Stimulated activated CD4-positive, alpha-beta T cell treated with anti-CD3 and anti-CD28 coated beads, Interleukin-4, amount 100 ng/mL, for 48 hours (primary cell): ENCODE data around the gene ARL14.

Experiments used
- DNase-seq, 2 donors: peaks; one replicate each; pipeline ENCODE4 v3.0.0-alpha.2; 2020; ENCODE audit warnings: low read depth in 2 of 2

ARL14 gene

DNA sequence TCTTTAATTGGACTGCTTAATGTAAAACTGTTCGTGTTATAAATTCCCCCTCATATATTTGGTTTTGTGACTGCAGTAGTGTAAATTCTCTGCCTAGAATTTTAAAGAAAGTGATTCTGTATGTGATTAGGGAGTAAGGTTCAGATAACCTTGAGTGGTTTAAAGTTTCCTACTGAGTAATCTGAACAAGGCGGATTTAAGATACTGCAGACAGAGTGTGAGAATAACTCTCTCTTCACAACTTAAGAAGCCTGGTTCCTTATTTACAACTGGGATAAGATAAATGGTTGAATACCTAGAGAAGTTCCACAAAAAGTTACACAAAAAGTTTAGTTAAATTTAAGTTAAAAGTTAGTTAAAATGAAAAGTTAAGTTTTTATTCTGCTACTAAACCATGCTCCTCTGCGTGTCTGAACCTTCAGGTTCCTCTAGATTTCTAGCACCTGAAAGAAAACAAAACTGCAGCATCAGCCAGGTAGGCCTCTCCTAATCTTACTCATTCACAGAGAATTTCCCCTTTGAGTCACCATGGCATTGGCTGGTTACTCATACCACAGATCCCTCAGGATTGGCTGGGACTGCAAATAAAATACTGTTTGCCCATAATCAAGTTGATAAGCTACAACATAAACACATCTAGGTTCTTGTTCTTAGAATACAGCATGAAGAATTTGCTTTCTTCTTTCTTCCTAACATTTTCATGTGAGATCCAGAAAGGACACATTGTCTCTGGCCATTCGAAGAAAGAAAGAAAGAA lies at the start of gene ARL14:
ARL14 (plus strand) TSS at position 614 of the 757 bp plus-strand sequence. CDS start 187 bp downstream, outside the sequence.
- DNase-seq, result no peak

DNA sequence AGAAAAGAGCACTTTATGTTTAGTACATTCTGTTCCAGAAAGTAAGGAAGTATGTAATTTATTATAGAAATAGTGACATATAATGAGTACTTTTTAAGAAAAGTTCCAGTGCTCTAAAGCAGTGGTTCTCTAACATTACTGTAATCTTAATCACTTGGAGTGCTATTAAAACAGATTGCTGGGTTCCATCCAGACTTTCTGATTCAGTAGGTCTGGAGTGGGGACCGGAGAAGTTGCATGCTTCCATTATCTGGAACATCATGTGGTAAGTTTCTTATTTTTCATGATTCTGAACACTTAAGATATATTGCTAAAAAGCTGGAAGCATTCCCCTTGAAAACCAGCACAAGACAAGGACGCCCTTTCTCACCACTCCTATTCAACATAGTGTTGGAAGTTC lies 47.5 kb upstream of the ARL14 start:
- DNase-seq, result no peak

DNA sequence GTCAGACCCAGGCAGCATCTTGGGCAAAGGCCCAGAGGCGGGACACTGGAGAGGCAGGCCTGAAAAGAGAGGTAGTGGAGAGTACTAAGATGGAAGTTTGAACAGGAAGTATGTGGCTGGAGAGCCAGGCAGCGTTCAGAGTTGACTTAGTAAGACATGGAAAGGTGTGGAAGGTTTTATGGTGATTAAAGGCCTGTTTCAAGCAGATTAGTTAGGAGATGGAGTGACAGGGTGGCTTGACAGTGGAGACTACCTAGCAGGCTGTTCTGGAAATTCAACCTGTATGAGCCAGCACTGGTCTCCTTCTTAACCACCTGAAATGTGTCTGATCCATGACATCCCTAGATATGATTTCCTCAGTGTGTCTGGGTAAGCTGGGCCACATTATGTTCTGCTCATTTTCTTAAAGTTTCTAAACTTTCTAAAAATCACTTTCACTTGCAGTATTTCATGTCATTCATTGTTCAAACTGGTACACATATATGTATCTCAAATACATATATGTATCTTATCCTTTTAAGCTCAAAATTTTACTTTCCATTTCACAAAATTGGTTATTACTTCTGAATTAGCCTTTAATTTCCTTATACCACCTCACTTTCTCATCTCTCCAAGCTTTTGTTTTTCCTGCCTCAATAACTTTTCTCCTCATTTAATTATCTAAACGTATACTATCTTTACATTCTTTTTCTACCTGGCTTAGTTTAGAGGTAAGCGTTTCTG lies 43.4 kb upstream of the ARL14 start:
- DNase-seq, result no peak

DNA sequence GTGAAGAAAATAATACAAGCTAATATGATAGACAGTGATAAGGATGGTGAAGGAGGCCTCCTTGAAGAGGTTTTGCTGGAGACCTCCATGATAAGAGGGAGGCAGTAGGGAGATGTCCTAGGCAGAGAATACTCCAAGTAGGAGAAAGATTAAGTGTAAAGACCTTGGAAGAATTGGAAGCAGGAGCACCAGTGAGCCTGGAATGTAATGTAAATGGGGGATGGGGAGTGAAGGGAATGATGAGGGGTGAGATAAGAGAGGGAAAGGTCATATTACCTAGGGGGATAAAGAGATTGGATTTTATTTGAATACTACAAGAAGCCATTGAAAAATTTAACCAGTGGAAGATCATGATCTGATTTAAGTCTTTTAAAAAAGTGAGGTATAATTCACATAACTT lies 41.7 kb upstream of the ARL14 start:
- DNase-seq, result no peak

DNA sequence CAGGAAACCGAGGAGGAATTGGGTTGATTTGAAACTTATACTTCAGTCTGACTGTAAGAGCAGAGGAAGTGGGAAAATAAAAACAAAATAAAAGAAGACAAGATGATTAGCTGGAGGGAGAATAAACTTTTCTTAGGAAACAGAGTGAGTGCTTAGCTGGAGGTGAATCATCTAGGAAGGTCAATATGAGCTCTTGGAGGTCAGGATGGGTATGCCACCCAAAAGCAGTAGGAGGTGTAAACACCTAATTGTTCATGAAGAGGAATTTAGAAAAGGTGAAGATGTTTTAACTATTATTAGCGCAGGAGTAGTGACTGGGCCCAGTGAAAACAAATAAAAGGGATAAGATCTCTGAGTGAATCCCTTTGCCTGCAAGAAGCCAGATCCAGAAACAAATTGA lies 39.9 kb upstream of the ARL14 start:
- DNase-seq, result no peak

DNA sequence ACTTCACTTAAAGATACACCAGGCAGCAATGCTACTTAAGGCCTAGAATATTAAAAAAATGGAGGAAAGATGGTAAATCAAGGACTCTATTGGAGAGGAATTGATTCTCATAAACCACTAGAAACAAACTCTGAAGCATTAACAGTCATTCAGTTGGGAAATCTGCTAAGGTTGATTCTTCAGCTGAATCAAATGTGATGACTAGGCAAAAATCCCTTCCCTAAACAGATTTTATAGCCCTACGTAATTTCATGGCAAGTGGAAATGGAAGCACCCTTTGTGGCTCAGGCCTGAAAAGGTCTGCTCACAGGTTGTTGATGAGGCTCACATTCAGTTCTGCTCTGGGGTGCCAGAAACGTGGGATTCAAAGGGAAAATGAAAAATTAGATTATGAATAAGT lies 38.8 kb upstream of the ARL14 start:
- DNase-seq, result no peak

DNA sequence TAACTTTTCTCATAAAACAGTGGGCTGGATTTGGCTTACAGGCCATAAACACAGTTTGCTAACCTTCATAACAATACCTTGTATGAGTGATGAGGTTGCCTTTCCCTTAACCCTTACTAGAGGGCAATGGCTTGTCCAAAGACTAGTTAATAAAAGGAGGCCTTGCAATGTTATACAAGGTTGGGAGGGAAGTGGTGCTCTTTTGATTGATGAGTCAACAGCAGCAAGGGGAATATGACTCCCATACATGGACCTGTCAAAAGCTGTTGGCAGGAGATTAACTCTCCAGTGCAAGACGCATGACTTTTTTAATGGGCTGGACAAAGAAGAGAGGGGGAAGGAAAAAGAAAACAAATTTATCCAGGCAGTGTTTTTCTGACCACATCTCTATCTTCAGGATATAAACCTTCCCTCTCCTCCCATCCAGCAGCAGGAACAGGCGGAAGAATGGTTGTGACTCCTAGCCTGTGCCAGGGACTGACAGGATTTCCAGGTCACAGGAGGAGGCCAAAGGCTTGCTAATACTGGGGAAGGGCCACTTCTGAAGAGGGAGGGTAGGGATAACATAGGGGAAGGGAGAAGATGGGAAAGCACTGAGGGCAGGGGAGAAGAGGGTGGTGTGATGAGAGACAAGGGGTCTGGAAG lies 35.2 kb upstream of the ARL14 start:
- no peak for DNase-seq

DNA sequence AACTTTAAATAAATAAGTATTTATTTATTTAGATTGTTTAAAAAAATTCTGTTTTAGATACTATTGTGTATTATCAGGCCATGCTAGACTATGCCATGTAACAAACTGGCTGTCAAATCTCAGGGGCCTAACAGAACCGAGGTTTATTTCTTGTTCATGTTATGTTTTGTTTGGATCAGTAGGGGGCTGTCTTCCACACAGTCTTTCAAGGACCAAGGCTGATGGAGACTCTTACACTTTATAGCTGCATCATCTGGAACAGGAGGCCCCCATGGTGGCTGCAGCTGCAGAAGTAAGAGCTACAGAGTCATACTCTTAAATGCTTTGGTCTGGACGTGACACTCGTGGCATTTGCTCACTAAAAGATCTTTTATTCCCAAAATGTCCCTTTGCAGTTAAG lies 33.0 kb upstream of the ARL14 start:
- no peak for DNase-seq

DNA sequence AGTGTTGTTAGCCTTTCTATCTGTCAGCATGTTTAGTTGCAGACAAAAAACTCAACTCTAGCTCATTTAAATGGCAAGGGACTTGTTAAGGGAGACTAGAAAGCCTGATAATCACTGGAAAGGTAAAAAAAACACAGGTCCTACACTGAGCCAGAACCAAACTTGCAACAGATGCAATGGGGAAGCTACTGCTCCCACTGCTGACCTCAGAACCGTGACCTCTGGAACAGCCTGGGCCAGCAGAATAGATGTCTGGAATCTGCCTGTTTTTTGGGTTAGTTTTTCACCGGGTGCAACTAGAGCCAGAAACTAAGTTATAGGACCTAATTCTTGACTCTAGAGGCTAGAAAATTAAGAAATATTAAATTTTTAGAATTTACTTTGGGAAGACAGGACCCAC lies 32.5 kb upstream of the ARL14 start:
- DNase-seq, result no peak

DNA sequence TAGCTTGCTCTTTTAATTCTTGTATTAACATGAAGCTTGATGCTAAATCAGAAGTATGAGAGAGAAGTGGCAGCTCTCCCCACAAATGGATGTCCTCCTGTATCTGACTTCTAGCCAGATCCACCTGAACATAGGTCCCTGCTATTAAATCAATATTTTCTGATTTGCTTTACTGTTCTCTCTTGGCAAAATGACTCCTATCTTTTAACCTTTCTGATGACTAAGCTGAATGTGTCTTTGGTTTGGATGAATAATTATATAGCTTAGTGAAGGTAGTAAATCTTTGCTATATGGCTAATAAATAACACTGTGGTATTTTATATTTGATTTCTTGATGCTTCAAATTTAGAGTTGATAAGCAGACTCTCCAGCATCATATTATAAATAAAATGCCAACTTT lies 28.3 kb upstream of the ARL14 start:
- no peak for DNase-seq

DNA sequence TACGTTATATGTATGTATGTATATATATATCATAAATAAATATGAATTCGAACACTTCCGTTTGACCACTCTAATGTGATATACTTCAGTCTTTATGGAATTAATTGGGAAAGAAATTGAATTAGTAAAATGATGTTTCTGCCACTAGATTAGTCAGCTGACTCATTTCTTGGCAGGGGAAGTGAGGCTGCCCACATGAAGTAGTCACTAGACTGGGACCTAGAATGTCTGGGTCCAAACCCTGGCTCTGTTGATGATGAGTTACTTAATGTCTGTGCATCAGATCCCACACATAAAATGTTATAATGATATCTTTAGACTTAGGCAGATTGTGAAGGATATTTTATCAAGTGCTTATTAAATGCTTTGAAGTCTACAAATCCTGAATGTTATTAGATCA lies 27.4 kb upstream of the ARL14 start:
- DNase-seq, result no peak

DNA sequence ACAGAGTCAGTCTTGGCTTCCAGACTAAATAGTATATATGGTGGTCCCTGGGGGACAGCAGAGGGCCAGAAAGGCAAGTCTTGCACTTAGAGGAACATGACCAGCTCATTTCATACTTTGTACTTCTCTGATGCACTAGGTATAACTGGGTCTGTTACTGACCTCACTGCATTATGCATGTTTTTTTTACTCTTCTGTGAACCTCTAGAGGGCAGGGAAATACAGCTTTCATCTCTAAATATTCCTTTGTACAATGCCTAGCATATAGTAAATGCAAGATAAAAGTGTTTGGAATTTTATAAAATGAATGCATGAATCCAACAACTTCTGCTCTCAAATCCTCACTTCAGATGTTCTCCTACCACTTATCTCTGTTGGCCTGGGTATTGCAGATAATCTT lies 23.4 kb upstream of the ARL14 start:
- DNase-seq, result no peak

DNA sequence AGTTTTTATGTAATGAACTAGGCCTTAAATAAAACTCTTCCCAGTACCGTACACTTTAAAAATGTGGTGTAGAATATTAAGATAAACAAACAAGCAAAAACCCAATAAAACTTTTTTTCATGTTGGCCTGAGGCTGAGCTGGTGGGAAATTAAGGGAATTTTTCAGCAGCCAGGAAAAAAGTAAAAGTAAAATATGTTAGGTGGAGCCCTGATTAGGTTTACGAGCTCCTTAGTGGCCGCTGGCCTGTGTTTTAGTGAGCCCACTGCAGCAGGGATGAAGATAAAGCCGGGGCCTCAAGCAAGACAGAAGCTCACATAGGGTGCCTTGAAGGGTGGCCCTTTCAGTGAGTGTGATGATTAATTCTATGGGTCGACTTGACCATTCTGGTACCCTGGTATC lies 16.1 kb upstream of the ARL14 start:
- DNase-seq, result no peak

DNA sequence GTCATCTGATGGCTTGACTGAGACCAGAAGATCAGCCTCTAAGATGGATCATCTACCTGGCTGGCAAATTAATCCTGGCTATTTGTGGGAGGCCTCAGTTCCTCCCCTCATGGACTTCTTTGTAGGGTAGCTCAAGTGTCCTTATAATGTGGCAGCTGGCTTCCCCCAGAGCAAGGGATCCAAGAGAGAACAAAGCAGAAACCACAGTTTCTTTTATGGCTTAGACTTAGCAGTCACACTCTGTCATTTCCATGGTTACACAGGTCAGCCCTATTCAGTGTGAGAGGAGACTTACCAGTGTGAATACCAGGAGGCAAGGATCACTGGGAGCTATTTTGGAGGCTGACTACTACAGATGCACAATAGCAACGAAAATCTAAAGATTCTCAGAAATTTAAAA lies 15.3 kb upstream of the ARL14 start:
- no peak for DNase-seq

DNA sequence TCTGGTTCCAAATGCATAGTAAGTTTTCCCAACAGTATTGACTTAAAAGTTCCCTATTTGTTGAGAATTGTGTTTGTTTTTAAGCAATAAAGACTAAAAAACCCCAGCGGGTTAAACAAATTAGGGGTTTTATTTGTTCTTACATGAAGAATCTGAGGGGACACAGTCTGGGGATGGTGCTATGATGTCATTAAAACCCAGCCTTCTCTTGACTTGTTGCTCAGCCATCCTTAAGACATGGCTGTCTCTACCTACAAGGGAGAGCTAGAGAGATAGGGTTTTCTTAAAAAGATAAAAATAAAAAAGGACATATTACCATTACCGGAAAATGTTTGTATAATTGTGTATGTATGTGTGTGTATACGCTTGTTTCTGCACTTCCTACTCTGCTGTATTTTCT lies 11.7 kb upstream of the ARL14 start:
- no peak for DNase-seq

DNA sequence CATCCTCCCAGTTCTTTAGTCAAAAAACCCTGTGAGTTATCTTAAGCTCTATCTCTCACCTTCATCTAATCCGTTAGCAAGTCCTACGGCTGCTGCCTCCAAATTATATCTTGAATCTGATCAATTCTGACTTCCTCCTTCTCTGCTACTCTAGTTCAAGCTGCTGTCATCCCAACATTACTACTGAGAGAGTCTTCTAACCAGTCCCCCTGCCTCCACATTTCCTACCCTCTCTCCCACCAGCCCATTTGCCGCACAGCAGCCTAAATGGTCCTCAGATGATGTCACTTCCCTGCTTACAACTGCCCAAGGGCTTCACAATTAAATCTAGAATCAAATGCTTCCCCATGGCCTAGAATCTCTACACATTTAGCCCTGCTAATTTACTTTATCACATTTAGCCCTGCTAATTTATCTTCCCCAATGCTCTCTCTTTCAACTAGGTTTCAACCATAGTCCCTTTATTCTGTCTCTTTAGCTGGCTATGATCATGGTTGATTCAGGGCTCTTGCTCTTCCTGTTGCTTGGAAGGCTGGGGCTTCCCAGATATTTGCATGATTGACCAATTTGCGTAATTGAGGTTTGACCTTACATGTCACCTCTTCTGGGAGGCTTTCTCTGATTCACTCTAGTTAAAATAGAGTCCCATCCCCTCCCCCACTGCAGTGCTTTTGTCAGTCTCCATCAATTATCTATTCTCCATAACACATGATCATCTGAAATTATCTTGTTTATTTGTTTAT lies 11.0 kb upstream of the ARL14 start:
- DNase-seq, result no peak

DNA sequence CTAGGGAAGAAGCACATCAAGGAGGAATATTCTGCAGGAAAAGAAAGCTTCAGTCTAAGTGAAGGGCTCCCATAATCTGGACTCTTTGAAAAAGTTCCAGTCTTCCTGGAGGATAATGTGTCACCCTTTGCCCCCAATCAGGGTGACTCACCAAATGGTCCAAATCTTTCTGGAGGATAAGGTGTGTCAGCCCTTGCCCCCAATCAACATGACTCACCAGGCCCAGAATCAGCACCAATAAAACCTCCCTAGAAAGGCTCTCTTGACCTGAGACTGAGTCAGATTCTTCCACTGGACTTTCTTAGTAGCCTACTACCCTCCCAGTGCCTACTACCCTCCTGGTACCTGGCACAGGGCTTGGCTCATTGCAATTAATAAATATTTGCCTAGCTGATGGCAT lies 9.5 kb upstream of the ARL14 start:
- DNase-seq, result no peak

DNA sequence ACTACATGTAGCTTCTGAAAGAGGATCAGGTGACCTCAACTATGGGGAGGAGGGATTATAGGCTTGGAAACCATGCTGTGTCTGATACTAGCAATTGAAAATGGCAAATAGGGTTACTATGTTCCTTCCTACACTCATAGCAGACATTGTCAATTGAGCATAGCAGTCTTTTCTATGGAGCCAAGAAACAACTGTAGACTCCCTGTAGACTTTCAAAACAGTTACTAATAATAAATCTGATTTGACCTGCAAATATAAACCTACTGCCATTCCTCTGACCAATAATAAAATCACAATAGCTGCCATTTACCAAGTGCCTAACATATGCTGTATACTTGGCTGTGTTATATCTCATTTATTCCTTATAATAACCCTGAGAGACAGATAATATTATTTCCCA lies 8.5 kb upstream of the ARL14 start:
- no peak for DNase-seq

DNA sequence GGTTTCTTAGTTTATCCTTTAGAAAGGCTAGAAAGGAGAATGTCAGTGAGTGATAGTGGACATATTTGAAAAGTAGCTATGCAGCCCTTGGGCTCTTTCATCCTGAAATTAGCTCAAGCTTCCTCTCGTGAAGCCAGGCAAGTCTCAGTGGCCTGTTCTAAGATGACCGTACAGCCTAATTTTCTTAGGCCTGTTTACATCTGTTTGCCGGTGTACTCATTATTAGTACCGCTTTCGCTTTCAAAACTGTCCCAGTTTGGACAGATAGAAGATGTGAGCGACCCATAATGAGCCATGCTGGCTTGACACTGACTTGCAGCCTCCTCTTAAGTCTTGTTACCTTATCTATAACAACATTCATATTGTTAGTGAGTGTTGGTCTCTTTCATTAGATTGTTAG lies 5.7 kb upstream of the ARL14 start:
- DNase-seq, result no peak

DNA sequence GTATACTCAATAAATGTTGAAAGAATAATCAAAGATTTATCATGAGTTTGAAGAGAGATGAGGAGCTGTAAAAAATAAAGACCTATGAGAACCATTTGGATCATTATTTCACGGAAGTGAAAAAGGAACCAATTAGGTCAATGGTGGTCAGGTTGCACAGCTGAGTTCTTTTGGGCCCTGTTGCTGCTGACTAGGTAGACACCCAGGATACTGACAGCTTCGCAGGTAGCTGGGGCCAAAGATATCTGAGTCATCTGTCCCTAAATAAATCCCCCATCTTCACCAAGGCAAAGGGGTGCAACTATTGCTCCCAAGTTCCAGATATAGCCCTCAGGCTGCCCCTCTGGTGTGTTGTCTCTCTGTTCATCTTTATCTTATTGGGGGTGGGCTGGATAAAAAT lies 5.0 kb upstream of the ARL14 start:
- DNase-seq, result no peak

DNA sequence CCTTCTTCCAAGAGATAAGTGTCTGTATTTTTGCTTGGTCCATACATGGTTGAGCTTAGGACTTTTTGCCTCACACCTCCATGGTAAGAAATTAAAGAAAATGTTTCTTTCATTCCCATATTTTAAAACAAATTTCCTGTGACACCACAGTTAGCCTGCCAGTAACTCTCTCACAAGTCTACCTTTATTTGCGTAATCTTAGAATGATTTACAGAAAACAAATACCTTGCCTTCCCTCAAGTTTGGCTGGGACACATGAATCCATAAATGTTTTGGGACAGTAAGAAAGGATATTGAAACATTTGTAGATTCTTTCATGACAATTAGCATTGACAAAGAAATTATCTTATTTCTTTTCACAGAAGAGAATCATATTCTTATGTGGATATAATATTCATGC lies 3.8 kb upstream of the ARL14 start:
- no peak for DNase-seq

DNA sequence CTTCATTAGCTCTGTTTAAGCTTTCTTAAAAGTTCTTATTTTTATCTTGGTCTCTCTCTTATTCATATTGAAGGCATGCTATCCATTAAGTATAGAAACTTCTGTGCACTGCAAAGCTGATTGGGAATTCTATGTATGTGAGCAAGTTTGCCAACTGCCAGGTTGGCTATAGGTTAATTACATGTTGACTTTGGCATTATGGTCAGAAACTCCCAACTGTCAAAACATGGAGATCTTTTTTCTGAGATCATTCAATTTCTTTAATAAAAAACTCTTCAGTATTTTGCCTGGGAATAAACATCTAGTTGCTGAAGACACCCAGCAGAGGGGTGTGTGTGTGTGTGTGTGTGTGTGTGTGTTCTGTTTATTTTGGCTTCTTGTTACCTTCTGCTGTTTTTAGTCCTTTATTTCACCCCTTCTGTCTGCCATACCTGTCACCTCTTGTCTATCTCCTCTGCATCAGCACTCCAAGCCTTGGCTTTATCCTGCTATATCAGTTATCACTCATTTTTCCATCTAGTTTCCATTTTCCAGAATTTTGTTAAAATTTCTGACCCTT lies 1.3 kb upstream of the ARL14 start:
- no peak for DNase-seq
